ENCODE measurements around the gene TNFRSF8. TPM values are rescaled to one million over a fixed set of nuclear protein-coding genes. Genes with fewer than 3 reads are reported as not detected.

Gene TNFRSF8
- total RNA-seq, 3 donors from 2014 or later (not counting 1 experiment from before 2014, with no cell fraction given) = 0.34 to 1.7 (median 0.50) TPM

DNA sequence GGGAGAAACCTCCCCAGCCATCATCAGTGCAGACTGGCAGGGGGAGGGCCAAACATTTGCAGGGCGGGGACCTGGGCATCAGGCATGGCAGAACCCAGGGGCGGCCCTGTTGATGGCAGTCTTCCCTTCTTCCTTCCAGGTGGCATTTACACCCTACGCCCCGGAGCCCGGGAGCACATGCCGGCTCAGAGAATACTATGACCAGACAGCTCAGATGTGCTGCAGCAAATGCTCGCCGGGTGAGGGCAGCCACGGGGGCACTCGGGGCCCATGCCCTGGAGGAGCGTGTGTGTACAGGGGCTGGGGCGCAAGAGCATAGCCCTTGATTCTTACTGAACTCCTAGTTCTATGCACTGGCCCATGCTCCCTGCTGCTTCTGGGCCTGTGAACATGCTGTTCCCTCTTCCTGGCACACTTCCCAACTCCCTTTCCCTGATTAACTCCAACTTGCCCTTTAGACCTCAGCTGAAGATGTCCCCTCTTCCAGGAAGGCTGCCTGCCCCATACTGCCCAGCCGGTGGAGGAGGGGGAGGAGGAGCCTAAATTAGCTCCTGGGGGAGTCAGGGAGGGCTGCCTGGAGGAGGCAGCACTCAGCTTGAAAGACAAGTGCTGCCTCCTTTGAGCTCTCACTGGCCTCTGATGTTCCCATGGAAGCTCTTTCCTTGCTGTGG lies 125.7 kb downstream of the TNFRSF8 start:
- TF ChIP-seq, protein P1, sequence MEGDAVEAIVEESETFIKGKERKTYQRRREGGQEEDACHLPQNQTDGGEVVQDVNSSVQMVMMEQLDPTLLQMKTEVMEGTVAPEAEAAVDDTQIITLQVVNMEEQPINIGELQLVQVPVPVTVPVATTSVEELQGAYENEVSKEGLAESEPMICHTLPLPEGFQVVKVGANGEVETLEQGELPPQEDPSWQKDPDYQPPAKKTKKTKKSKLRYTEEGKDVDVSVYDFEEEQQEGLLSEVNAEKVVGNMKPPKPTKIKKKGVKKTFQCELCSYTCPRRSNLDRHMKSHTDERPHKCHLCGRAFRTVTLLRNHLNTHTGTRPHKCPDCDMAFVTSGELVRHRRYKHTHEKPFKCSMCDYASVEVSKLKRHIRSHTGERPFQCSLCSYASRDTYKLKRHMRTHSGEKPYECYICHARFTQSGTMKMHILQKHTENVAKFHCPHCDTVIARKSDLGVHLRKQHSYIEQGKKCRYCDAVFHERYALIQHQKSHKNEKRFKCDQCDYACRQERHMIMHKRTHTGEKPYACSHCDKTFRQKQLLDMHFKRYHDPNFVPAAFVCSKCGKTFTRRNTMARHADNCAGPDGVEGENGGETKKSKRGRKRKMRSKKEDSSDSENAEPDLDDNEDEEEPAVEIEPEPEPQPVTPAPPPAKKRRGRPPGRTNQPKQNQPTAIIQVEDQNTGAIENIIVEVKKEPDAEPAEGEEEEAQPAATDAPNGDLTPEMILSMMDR (IDR thresholded peaks at IDR 0.05) = no peak
- ATAC-seq = no peak
- no peaks in the 10 kb centered on the region for H3K36me3 Mint-ChIP-seq
- no peak for DNase-seq
- intact Hi-C loops (cut with micrococcal nuclease) = no loop called here
- no peaks in the 10 kb centered on the region for H3K9me3 ChIP-seq (ENCODE audit: control insufficient read depth, insufficient read depth, low read length)
- H3K27ac ChIP-seq (ENCODE audit: low read length) = no peak overlapping the region
- peaks cover 68% of the 10 kb centered on the region for H3K4me1 ChIP-seq (ENCODE audit: control insufficient read depth, insufficient read depth, low read length)
- peaks cover 57% of the 10 kb centered on the region for H3K36me3 ChIP-seq (ENCODE audit: control insufficient read depth, insufficient read depth, low read length)
- H3K27ac Mint-ChIP-seq = peak overlapping the region; percentile 66 to 99
- H3K4me3 ChIP-seq (ENCODE audit: low read length) = no peak overlapping the region
- WGBS (ENCODE audit: insufficient coverage) = 95% methylated on average over 13 of the region's 13 CpGs
- H3K4me1 Mint-ChIP-seq = peaks cover 48 to 82% of the 10 kb centered on the region in 2 donors
- no peaks in the 10 kb centered on the region for H3K27me3 Mint-ChIP-seq (ENCODE audit: low read depth in 2 of 2)
- H3K9me3 Mint-ChIP-seq = no peaks in the 10 kb centered on the region
- H3K4me3 Mint-ChIP-seq = no peak overlapping the region
- no peaks in the 10 kb centered on the region for H3K27me3 ChIP-seq (ENCODE audit: control insufficient read depth, insufficient read depth, low read length)

DNA sequence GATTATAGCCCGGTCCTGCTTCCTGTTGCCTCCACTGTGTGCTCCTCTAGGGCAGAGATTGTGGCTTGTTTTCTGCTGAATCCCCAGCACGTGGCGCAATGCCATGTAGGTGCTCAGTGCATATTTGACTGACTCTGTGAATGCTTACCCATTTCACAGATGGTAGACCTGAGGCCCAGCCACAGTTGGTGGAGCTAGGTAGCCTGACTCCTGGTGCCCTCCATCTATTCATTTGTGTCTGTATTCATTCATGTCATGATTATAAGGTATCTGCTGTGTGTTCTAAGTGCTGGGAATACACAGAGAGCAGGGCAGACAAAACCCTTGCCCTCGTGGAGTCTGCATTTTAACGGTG lies 126.2 kb downstream of the TNFRSF8 start:
- Histone ChIP-seq H3K36me3 (ENCODE audit: control insufficient read depth, insufficient read depth, low read length) (peaks cover 62% of the 10 kb centered on the region), H3K27ac (ENCODE audit: low read length) (no peak overlapping the region), H3K4me3 (ENCODE audit: low read length) (no peak overlapping the region), H3K4me1 (ENCODE audit: control insufficient read depth, insufficient read depth, low read length) (peaks cover 68% of the 10 kb centered on the region), H3K27me3 (ENCODE audit: control insufficient read depth, insufficient read depth, low read length) (no peaks in the 10 kb centered on the region), H3K9me3 (ENCODE audit: control insufficient read depth, insufficient read depth, low read length) (no peaks in the 10 kb centered on the region)
- ATAC-seq = no peak
- TF ChIP-seq, protein P1 (IDR thresholded peaks at IDR 0.05) = no peak
- intact Hi-C loops (cut with micrococcal nuclease) = no loop called here
- Mint-ChIP-seq H3K4me3 (no peak overlapping the region), H3K4me1 (peaks cover 48 to 82% of the 10 kb centered on the region in 2 donors), H3K27me3 (ENCODE audit: low read depth in 2 of 2) (no peaks in the 10 kb centered on the region), H3K36me3 (no peaks in the 10 kb centered on the region), H3K9me3 (no peaks in the 10 kb centered on the region), H3K27ac (peak overlapping the region; percentile 66 to 81)
- 90% methylated on average over 5 of the region's 5 CpGs for WGBS (ENCODE audit: insufficient coverage)
- DNase-seq = no peak

GRCh38 chr1:12191242-12192032 lies 128.3 kb downstream of the TNFRSF8 start:
- no peaks in the 10 kb centered on the region for H3K36me3 Mint-ChIP-seq
- ATAC-seq (no peak), DNase-seq (no peak)
- Histone ChIP-seq H3K9me3 (ENCODE audit: control insufficient read depth, insufficient read depth, low read length) (no peaks in the 10 kb centered on the region), H3K36me3 (ENCODE audit: control insufficient read depth, insufficient read depth, low read length) (peaks cover 75% of the 10 kb centered on the region), H3K27me3 (ENCODE audit: control insufficient read depth, insufficient read depth, low read length) (no peaks in the 10 kb centered on the region), H3K4me3 (ENCODE audit: low read length) (no peak overlapping the region), H3K4me1 (ENCODE audit: control insufficient read depth, insufficient read depth, low read length) (peaks cover 54% of the 10 kb centered on the region), H3K27ac (ENCODE audit: low read length) (no peak overlapping the region)
- no peaks in the 10 kb centered on the region for H3K27me3 Mint-ChIP-seq (ENCODE audit: low read depth in 2 of 2)
- H3K27ac Mint-ChIP-seq = peak overlapping the region in 1 of 2 donors; percentile 90
- peaks cover 50 to 74% of the 10 kb centered on the region in 2 donors for H3K4me1 Mint-ChIP-seq
- H3K4me3 Mint-ChIP-seq = no peak overlapping the region
- intact Hi-C loops (cut with micrococcal nuclease) = no loop called here
- WGBS (ENCODE audit: insufficient coverage) = 95% methylated on average over 58 of the region's 58 CpGs
- TF ChIP-seq, protein P1 (IDR thresholded peaks at IDR 0.05) = no peak
- H3K9me3 Mint-ChIP-seq = no peaks in the 10 kb centered on the region

Other genes starting within 250 kb of the TNFRSF8 start
- gene NPPA, start 215.5 kb upstream of the TNFRSF8 start, total RNA-seq = not detected
- gene NPPB, start 204.4 kb upstream of the TNFRSF8 start, total RNA-seq = not detected
- 10 to 100 TPM; 32.0 to 44.8 (median 40.4) TPM for gene KIAA2013, start 136.9 kb upstream of the TNFRSF8 start, total RNA-seq
- gene PLOD1, start 128.6 kb upstream of the TNFRSF8 start, total RNA-seq = 10 to 100 TPM; 69.8 to 80.5 (median 80.4) TPM
- gene MFN2, start 82.9 kb upstream of the TNFRSF8 start, total RNA-seq = 10 to 100 TPM; 54.7 to 65.9 (median 55.8) TPM
- gene MIIP, start 43.8 kb upstream of the TNFRSF8 start, total RNA-seq = 10 to 100 TPM; 27.2 to 28.5 (median 27.9) TPM
- 100 to 1,000 TPM; 152 to 173 (median 172) TPM for gene TNFRSF1B, start 103.7 kb downstream of the TNFRSF8 start, total RNA-seq
- 10 to 100 TPM; 66.3 to 94.0 (median 81.7) TPM for gene VPS13D, start 166.7 kb downstream of the TNFRSF8 start, total RNA-seq